Activated naive CD8-positive, alpha-beta T cell treated with anti-CD3 and anti-CD28 coated beads, Interleukin-2, amount 50 U/mL, for 24 hours (primary cell): Measurements from ENCODE around the gene SMAD9.
A peak's percentile ranks its signal among the peaks of the same experiment; 100 is the strongest.

Experiments used
- ATAC-seq: fragments of 150-1000 bp; cut with Tn5 transposase; one replicate; pipeline ENCODE4 v1.10.0; 2021
- DNase-seq: peaks from one replicate; pipeline ENCODE4 v3.0.0; 2021
- H3K27ac Mint-ChIP-seq: one replicate; pipeline ENCODE4 v1.8.0; 2021; ENCODE audit warnings: mild to moderate bottlenecking, mixed read lengths
- H3K27me3 Mint-ChIP-seq: one replicate; pipeline ENCODE4 v1.8.0; 2021; ENCODE audit warnings: mixed read lengths
- H3K36me3 Mint-ChIP-seq: one replicate; pipeline ENCODE4 v1.8.0; 2021; ENCODE audit warnings: low read depth, mixed read lengths
- H3K4me1 Mint-ChIP-seq: one replicate; pipeline ENCODE4 v1.8.0; 2021; ENCODE audit warnings: mixed read lengths
- H3K4me3 Mint-ChIP-seq: one replicate; pipeline ENCODE4 v1.8.0; 2021; ENCODE audit warnings: mild to moderate bottlenecking, moderate library complexity, mixed read lengths
- H3K9me3 Mint-ChIP-seq: one replicate; pipeline ENCODE4 v1.8.0; 2021; ENCODE audit warnings: mixed read lengths

SMAD9 gene

GRCh38 chr13:36918246-36919131 lies 1.5 kb downstream of the SMAD9 start:
- no peak overlapping the region for H3K27ac Mint-ChIP-seq
- DNase-seq (no peak), ATAC-seq (no peak)
- H3K9me3 Mint-ChIP-seq, result no peaks in the 10 kb centered on the region
- peaks cover 69% of the 10 kb centered on the region for H3K27me3 Mint-ChIP-seq
- H3K4me1 Mint-ChIP-seq, result peaks cover 4% of the 10 kb centered on the region
- H3K4me3 Mint-ChIP-seq, result peak overlapping the region; percentile 40
- H3K36me3 Mint-ChIP-seq, result no peaks in the 10 kb centered on the region

GRCh38 chr13:36917311-36917710 lies 2.7 kb downstream of the SMAD9 start:
- H3K27ac Mint-ChIP-seq, result no peak overlapping the region
- no peaks in the 10 kb centered on the region for H3K9me3 Mint-ChIP-seq
- H3K4me3 Mint-ChIP-seq, result no peak overlapping the region
- DNase-seq (no peak), ATAC-seq (no peak)
- H3K27me3 Mint-ChIP-seq, result peaks cover 66% of the 10 kb centered on the region
- peaks cover 4% of the 10 kb centered on the region for H3K4me1 Mint-ChIP-seq
- H3K36me3 Mint-ChIP-seq, result no peaks in the 10 kb centered on the region

GRCh38 chr13:36915896-36916640 lies 4.0 kb downstream of the SMAD9 start:
- Mint-ChIP-seq H3K4me1 (peaks cover 4% of the 10 kb centered on the region), H3K27ac (no peak overlapping the region), H3K27me3 (peaks cover 56% of the 10 kb centered on the region), H3K9me3 (no peaks in the 10 kb centered on the region), H3K36me3 (no peaks in the 10 kb centered on the region), H3K4me3 (no peak overlapping the region)
- ATAC-seq (no peak), DNase-seq (no peak)

- H3K27me3 Mint-ChIP-seq, result peaks cover 56% of the 10 kb centered on the region
These were observed 4.9 kb downstream of the SMAD9 start for GRCh38 chr13:36915106-36915505.

GRCh38 chr13:36914648-36915047 lies 5.4 kb downstream of the SMAD9 start:
- Mint-ChIP-seq H3K27me3 (peaks cover 56% of the 10 kb centered on the region), H3K4me3 (no peak overlapping the region), H3K36me3 (no peaks in the 10 kb centered on the region), H3K9me3 (no peaks in the 10 kb centered on the region), H3K27ac (no peak overlapping the region), H3K4me1 (peaks cover 4% of the 10 kb centered on the region)
- DNase-seq (no peak), ATAC-seq (no peak)

More at GRCh38 chr13:36915106-36915505, 4.9 kb downstream of the SMAD9 start:
- Mint-ChIP-seq H3K9me3 (no peaks in the 10 kb centered on the region), H3K4me1 (peaks cover 4% of the 10 kb centered on the region), H3K27ac (no peak overlapping the region), H3K36me3 (no peaks in the 10 kb centered on the region), H3K4me3 (no peak overlapping the region)
- no peak for ATAC-seq
- no peak for DNase-seq

- Mint-ChIP-seq H3K36me3 (no peaks in the 10 kb centered on the region), H3K9me3 (no peaks in the 10 kb centered on the region), H3K27me3 (peaks cover 45% of the 10 kb centered on the region), H3K4me1 (no peaks in the 10 kb centered on the region), H3K4me3 (no peak overlapping the region), H3K27ac (no peak overlapping the region)
- no peak for DNase-seq
- no peak for ATAC-seq
These were observed 6.6 kb downstream of the SMAD9 start for GRCh38 chr13:36913463-36913862.

GRCh38 chr13:36912973-36913372 lies 7.1 kb downstream of the SMAD9 start:
- Mint-ChIP-seq H3K4me1 (no peaks in the 10 kb centered on the region), H3K36me3 (no peaks in the 10 kb centered on the region), H3K27ac (no peak overlapping the region), H3K4me3 (no peak overlapping the region), H3K27me3 (peaks cover 41% of the 10 kb centered on the region), H3K9me3 (no peaks in the 10 kb centered on the region)
- no peak for ATAC-seq
- DNase-seq, result no peak

GRCh38 chr13:36912369-36912768 lies 7.7 kb downstream of the SMAD9 start:
- H3K9me3 Mint-ChIP-seq, result no peaks in the 10 kb centered on the region
- H3K27me3 Mint-ChIP-seq, result peaks cover 37% of the 10 kb centered on the region
- no peak for DNase-seq
- no peak overlapping the region for H3K4me3 Mint-ChIP-seq
- no peak for ATAC-seq
- H3K36me3 Mint-ChIP-seq, result no peaks in the 10 kb centered on the region
- no peak overlapping the region for H3K27ac Mint-ChIP-seq
- H3K4me1 Mint-ChIP-seq, result no peaks in the 10 kb centered on the region

GRCh38 chr13:36910545-36910944 lies 9.5 kb downstream of the SMAD9 start:
- Mint-ChIP-seq H3K27ac (no peak overlapping the region), H3K4me3 (no peak overlapping the region), H3K36me3 (no peaks in the 10 kb centered on the region), H3K9me3 (no peaks in the 10 kb centered on the region), H3K4me1 (no peaks in the 10 kb centered on the region), H3K27me3 (peaks cover 27% of the 10 kb centered on the region)
- ATAC-seq (no peak), DNase-seq (no peak)

GRCh38 chr13:36907821-36908220 lies 12.2 kb downstream of the SMAD9 start:
- H3K27me3 Mint-ChIP-seq, result peaks cover 13% of the 10 kb centered on the region
- no peaks in the 10 kb centered on the region for H3K36me3 Mint-ChIP-seq
- DNase-seq, result no peak
- H3K4me1 Mint-ChIP-seq, result no peaks in the 10 kb centered on the region
- no peak overlapping the region for H3K4me3 Mint-ChIP-seq
- H3K9me3 Mint-ChIP-seq, result no peaks in the 10 kb centered on the region
- no peak for ATAC-seq
- H3K27ac Mint-ChIP-seq, result no peak overlapping the region

GRCh38 chr13:36907266-36907665 lies 12.8 kb downstream of the SMAD9 start:
- Mint-ChIP-seq H3K36me3 (no peaks in the 10 kb centered on the region), H3K4me1 (no peaks in the 10 kb centered on the region), H3K9me3 (no peaks in the 10 kb centered on the region), H3K27ac (no peak overlapping the region), H3K27me3 (peaks cover 12% of the 10 kb centered on the region), H3K4me3 (no peak overlapping the region)
- no peak for ATAC-seq
- DNase-seq, result no peak

GRCh38 chr13:36905944-36906343 lies 14.1 kb downstream of the SMAD9 start:
- H3K9me3 Mint-ChIP-seq, result no peaks in the 10 kb centered on the region
- H3K4me1 Mint-ChIP-seq, result no peaks in the 10 kb centered on the region
- H3K27me3 Mint-ChIP-seq, result peaks cover 19% of the 10 kb centered on the region
- no peak for DNase-seq
- H3K4me3 Mint-ChIP-seq, result no peak overlapping the region
- no peak for ATAC-seq
- H3K27ac Mint-ChIP-seq, result no peak overlapping the region
- H3K36me3 Mint-ChIP-seq, result no peaks in the 10 kb centered on the region

- H3K9me3 Mint-ChIP-seq, result no peaks in the 10 kb centered on the region
- ATAC-seq, result no peak
These were observed 16.0 kb downstream of the SMAD9 start for GRCh38 chr13:36903925-36904595.

GRCh38 chr13:36897054-36897616 lies 22.9 kb downstream of the SMAD9 start:
- Mint-ChIP-seq H3K4me1 (no peaks in the 10 kb centered on the region), H3K27me3 (peaks cover 19% of the 10 kb centered on the region), H3K36me3 (no peaks in the 10 kb centered on the region), H3K4me3 (no peak overlapping the region), H3K27ac (no peak overlapping the region), H3K9me3 (no peaks in the 10 kb centered on the region)
- ATAC-seq (no peak), DNase-seq (no peak)

More at GRCh38 chr13:36903925-36904595, 16.0 kb downstream of the SMAD9 start:
- Mint-ChIP-seq H3K27me3 (peaks cover 20% of the 10 kb centered on the region), H3K36me3 (no peaks in the 10 kb centered on the region), H3K27ac (no peak overlapping the region), H3K4me1 (no peaks in the 10 kb centered on the region), H3K4me3 (no peak overlapping the region)
- DNase-seq, result no peak
